Fibroblast of skin of left quadriceps (primary cell): ENCODE measurements around the gene SERPINA12.
"Not testable (repeated sequence)": the region's sequence is repeated elsewhere in the genome, so short reads cannot be mapped to it uniquely, and the experiment has no call there.

Source experiments
- DNase-seq, 2 experiments: peaks; one replicate each; pipeline ENCODE4 v3.0.0-alpha.2; 2013; ENCODE audit warnings: low read depth in 2 of 2

The SERPINA12 gene

DNA sequence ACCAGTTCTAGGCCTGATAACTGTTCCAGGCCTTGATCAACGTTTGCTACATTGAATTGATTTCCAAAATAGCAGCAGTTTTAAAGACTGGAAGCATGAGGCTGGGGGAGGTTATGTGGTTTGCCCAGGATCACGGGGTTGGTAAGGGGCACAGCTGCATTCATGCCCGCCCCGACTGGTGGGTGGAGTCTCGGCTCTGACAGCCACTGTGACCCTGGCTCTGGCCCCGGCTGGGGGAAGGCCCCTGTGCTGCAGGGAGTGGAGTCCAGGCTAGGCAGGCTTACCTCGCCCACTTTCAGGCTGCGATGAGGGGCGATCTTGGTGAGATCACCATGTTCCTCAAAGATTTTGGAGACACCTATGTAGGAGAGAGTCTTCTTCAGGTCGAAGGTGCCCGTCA, 19.9 kb downstream of the SERPINA12 start:
- no peak for DNase-seq

DNA sequence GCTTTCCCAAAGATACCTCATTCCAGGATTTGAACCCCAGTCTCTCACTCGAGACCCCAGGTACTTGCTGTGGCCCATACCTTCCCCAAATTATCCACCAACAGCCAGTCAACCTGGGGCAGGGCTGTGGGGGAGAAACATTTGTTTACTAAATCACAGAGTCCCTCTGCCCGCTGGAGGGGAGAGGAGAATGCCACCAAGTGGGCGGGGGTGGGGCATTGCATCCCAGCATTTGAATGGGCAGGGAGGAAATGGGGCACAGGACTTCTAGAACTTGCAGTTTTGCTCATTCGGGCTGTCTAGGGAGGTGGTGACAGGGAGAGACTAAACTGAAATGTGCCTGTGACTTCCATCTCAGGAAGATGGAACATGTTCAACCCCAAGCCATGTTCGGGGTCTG, 22.4 kb downstream of the SERPINA12 start:
- no peak for DNase-seq

DNA sequence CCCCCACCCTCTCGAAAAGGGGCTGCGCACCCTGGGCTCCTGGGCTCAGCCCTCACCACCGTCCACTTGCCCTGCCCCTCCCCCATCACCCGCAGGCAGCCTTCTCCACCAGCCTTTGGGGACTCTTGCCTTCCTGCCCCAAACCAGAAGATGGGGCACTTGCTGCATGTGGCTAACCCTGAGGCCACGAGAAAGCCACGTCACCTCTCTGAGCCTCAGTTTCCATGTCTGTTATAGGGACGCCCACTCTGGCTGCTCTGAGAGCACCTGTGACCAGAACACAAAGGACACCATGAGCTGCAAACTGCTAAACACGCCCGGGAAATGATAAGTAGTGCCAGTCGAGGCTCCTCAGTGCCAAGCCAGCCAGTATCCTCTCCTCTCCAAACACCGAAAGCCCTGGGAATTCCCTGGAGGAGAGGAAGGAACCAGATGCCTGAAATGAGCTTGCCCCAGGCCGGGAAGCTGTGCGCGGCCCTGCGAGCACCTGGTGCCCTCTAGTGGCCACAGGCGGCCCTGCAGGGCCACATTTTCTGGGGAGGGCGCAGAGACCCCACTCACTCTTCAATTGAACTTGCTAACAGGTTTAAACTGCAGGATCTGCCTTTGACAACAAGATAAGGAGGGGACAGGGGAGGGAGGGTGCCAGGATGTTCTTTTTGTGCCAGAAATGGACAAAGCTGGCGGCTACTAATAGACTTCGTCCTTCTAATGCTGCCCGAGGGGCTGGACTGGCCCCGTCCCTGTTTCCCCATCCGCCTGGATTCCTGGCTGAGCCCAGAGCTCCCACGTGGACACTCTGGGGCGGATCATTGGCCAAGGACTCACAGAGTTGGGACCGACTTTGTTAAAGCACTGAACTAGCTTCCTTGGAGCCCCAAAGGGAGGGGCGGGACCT, 23.1 kb downstream of the SERPINA12 start:
- DNase-seq = peak; percentile 20 to 32

DNA sequence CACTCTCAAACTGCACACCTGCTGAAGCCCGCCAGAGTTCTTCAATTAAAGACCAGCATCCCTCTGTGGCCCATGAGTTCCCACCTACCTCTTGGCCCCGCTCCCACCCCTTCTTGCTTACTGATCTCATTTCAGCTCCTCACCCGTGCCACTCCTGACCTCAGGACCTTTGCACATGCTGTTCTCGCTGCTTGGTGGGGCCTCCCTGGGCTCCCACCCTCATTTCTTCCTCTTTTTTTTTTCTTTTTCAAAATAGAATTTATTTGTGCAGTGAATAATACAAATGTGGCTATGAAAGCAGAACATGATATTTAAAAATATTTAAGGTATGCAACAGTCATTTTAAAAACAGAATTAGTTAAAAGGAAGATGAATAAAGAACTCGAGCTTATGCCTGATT, 24.8 kb downstream of the SERPINA12 start:
- no peak for DNase-seq

DNA sequence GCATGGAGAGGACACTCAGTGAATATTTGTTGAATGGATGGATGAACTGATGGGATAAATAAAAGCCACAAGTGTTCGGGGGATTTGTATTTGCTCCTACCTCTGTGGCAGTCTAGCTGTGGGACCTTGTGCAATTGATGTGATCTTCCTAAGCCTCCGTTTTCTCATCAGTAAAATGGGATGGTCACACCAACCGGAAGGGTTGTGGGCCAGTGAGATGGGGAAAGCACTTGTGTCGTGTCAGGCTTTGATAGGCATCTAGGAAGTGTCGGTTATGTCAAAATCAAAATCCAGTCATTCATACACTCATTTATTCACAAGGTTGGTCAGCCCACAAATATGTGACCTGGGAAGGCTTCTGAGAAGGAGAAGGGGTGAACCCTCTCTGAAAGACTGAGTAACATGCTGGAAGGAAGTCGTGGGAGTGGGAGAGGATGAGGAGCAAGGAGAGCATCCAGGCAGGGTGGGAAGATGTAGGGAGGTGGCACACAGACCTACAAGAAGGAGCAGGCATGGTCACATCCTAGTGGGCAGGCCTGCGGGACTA, 25.5 kb downstream of the SERPINA12 start:
- DNase-seq = no peak

DNA sequence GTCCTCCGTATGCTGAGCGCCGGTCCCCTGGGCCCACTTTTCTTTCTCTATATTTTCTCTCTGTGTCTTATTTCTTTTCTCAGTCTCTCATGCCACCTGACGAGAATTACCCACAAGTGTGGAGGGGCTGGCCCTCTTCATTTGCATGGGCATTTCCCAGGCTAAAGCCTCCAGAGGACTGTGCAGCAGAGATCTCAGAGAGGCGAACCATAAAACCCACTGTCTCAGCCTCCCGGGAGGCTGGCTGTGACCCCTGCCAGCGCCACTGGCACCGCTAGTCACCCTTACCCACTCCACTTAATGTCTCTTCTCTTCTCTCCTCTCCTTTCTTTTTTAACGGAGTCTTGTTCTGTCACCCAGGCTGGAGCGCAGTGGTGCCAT, 26.2 kb downstream of the SERPINA12 start:
- DNase-seq = no peak

DNA sequence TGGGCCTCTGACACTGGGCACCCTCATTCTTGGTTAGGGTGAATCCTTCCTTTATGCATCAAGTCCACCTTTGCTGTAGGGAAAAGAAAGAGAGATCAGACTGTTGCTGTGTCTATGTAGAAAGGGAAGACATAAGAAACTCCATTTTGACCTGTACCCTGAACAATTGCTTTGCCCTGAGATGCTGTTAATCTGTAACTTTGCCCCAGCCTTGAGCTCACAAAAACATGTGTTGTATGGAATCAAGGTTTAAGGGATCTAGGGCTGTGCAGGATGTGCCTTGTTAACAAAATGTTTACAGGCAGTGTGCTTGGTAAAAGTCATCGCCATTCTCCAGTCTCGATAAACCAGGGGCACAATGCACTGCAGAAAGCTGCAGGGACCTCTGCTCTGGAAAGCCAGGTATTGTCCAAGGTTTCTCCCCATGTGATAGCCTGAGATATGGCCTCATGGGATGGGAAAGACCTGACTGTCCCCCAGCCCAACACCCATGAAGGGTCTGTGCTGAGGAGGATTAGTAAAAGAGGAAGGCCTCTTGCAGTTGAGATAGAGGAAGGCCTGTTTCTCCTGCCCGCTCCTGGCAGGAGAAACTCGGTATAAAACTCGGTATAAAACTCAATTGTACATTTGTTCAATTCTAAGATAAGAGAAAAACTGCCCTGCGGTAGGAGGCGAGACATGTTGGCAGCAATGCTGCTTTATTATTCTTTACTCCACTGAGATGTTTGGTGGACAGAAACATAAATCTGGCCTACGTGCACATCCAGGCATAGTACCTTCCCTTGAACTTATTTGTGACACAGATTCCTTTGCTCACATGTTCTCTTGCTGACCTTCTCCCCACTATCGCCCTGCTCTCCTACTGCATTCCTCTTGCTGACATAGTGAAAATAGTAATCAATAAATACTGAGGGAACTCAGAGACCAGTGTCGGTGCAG, 26.9 kb downstream of the SERPINA12 start:
- DNase-seq = not testable (repeated sequence)

DNA sequence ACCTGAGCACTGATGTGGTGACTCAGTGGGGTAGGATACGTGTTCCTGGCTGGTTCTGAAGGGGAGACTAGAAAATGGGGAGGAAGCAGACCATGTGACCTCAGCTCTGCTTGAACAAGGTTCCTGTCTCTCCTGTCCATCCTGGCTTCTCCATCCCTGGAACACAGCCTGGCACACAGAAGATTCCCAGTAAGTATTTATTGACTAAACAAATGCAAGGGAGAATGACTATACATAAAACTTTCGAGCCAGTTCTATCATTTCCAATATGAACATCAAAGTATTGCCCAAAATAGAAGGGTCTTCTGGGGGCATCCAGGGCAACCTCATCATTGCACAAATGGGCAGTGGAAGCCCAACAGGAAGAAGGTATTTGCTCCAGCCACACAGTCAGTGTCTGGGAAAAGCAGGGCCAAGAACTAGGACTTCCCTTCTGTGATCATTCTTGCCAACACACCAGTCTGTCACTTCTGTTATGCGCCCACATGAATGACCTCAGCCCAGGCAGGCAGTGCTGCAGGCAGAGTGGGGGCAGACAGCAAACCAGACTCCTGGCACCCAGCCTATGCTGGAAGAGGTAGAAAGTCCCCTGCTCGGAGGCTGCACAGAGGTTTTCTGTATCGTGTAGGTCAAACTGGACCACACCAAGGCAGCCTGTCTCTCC, 27.7 kb downstream of the SERPINA12 start:
- no peak for DNase-seq

DNA sequence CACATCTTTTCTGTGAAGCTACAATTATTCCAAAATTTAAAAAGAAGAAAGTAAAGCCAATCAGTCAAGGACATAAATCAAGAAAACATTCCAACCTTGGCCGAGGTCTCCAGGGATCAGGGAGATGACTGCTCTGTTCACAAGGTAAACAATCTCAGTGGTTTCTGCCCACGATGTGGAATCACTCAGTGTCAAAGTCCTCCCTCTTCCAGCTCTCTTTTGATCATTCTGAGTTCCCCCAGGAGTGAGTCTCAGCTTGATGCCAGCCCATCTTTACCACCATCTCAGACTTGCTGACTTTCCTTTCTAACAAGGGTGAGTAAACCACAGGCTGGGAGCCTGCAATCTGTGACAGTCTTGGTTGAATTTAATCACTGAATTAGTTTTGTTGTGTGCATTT, 28.5 kb downstream of the SERPINA12 start:
- no peak for DNase-seq

DNA sequence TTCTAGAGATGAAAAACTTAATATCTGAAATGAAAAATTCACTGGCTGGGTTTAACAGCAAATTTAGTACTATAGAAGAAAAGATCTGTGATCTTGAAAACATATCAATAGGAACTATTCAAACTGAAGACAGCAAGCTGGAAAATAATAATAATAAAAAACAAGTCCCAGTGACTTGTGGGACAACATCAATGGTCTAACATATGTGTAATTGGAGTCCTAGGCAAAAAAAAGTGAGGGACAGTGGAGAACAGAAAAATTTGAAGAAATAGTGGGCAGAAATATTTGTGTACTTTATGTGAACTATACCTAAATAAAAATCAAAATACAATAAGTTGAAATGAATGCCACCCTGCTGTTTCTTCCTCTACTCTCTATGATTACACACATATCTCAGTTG, 30.8 kb downstream of the SERPINA12 start:
- DNase-seq = no peak

DNA sequence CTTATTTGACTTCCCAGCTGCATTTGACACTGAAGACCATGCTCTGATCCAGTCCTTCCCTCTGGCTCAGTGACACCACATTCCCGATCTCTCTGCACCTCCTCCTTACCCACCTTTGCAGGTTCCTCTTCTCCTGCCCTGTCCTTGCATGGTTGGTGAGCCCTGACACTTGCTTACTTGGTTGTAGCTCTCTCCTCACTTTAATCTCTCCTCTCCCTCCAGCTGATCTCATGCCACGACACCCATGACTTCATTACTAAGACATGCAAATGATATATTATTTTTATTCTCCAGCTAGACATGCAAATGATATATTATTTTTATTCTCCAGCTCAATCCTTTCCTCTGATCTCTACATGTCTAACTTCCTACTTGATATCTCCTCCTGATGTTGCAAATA, 33.2 kb downstream of the SERPINA12 start, which contains the start of gene SERPINA9:
Gene SERPINA9 (minus strand): TSS at position 175 of the 400 bp plus-strand sequence. CDS start 6,357 bp downstream, outside the sequence.
- DNase-seq = no peak

DNA sequence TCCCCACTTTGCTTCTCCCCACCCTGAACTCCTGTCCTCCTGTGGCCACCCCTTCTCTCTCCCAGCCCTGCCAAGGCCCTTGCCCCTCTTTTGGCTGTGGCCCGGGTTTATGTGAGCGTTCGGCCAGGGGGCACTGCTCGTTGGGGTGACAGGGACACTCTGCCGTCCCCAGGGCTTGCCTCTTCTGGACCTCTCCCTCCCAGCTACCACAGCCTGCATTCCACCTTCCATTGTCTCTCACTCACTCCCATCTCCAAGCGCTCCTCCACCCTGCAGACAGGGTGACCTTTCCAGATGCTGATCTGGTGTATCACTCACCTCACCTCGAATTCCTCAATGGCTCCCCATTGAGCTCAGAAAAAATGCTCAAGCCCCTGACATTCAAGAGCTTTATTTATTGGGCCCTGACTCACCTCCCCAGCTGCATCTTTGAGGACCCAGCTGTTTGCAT, 34.7 kb downstream of the SERPINA12 start:
- no peak for DNase-seq

DNA sequence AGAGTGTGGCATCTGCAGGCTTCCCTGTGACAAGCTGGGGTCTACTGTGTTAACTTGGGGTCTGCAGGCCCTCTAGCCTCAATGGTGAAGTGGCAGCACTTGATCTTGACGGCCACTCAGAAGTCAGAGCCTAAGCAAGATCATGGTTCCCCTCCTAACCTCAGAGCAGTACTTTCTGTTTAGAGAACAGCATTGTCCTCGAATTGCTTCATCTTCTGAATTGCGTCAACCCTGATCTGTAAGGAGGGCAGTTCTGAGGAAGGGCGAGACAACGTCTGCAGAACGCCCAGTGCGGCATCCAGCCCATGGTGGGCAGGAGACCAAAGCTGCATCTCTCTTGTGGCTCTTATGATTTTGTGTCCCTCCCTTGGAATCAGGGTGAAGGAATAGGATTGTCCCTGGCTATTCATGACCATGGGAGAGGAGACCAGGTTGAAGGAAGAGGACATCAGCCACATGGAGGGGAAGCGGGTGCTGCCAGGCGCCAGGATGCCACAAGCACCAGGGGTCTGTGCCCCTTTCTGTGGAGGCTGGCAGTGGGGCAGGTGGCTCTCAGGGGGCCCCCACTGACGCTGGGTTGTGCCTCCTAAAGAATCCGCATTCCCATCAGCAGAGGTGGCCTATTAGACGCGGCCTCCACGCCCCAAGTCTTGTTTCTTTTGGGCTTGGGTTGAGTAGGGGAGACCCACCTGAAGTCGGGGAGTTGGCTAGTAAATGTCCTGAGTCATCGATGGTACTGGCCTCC, 35.4 kb downstream of the SERPINA12 start:
- DNase-seq = no peak

DNA sequence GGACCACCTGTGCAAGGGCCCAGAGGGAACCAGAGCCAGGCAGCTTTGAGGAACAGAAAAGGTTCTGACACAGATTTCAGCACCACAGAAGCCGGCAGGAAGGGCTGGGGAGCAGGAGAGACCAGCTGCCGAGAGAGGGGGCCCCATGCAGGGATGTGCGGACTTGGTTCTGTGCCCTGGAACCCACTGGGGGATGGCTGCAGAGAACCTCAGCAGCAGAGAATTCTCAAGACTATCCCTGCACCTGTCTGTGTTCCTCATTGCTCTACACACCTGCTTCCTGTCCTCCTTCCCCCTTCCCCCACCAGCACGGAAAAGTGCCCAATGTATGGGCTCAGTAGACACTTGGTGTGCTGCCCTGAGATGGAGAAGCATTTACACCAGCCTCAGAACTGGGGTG, 36.4 kb downstream of the SERPINA12 start:
- no peak for DNase-seq

DNA sequence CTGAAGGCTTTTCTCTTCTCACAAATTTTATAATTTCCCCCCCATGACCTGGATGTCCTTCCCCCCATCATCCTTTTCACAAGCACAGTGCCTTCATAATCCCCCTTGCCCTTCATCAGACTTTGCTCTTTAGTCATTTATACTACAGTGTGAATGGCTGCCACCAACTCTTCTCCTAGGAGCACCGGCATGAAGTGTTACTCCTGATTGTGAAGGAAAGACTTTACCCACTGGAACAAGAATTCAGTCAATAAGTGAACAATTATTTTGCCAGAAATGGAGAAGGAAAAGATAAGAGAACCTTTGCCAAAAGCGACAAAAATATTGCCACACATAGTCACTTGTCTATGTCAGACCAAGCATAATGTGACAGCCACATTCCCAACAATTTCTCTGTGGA, 38.2 kb downstream of the SERPINA12 start:
- no peak for DNase-seq

DNA sequence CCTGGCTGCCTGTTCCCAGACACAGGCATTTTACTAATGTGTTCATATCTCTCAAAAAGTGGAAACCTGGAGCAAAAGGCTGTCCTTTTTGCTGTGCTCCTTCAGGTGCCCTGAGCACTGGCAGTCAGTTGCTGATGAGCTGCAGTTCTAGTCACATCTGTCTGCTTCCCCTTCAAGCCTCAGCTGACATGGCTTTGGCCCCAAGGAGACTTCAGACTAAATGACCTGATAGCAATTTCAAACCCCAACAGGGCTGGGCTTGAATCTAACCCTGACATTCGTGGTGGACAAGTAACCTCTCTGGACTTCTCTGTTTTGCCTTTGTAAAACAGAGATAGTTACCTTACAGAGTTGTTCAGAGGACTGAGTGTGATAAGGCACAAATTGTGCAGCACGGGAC, 39.0 kb downstream of the SERPINA12 start:
- DNase-seq = no peak

DNA sequence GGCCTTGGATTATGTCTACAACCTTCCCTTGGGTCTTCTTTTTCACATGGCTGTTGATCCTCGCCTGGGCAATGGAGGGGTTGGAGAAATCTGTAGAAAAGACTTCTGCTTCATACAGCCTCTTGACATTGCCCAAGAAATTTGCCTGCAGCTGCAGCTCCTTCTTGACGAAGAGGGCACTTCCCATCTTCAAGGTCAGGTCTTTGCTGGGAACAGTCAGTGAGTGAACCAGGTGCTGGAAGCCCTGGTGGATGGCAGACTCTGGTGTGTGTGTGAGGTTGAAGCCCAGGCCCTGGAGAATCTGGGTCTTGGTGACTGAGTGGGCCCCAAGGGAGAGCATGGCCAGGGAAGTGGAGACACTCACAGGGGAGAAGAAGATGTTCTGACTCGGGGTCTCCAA, 40.0 kb downstream of the SERPINA12 start:
- no peak for DNase-seq

DNA sequence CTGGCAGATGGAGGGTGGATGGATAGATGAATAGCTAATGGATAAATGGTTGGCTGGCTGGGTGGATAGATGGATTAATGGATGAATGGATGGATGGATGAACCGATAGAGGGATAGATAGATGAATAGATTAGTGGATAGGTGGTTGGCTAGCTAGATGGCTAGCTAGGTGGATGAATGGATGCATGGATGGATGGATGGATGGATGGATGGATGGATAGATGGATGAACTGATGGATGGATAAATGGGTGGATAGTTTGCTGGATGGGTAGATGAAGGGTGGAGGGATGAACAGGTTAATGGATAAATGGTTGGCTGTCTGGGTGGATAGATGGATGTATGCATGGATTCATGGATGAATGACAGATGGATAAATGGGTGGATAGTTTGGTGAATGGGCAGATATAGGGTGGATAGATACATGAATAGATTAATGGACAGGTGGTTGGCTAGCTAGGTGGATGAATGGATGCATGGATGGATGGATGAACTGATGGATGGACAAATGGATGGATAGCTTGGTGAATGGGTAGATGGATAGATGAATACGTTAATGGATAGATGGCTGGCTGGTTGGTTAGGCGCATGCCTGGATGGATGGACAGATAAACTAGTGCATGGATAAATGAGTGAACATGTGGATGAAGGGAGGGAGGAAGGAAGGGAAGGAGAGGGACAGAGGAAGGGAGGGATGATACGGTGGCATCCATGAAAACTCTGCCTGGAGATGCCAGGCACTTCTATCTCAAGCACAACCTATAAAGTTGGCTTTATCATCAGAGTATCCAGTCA, 41.3 kb downstream of the SERPINA12 start:
- no peak for DNase-seq

DNA sequence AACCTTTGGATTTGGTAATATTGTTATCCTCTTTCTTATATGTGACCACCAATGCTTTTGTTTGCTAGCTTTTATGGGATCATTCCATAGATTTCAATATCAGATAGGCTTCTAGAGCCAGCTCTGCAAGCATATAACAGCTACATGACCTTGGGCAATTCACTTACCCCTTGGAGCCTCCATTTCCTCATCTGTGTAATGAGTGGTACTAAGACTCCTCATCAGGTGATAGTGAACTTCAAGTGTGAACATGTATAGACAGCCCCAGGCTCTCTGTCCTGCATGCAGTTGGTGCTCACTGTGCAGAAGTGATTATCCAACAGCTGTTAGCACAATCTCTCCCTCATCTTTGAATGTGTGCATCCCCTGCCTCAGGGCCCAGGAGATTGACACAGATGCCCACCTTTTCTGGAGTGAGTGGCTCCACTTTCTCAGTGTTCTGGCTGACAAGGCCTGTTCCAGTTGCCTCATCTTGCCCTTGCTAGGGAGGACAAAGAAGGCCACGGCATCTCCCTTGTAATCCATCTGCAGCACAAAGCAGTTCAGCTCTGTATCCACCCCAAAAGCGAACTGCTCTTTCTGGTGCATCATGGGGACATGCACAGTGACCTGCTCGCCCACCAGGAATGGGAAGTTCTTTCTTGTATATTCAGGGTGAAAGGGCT, 42.4 kb downstream of the SERPINA12 start:
- DNase-seq = no peak

DNA sequence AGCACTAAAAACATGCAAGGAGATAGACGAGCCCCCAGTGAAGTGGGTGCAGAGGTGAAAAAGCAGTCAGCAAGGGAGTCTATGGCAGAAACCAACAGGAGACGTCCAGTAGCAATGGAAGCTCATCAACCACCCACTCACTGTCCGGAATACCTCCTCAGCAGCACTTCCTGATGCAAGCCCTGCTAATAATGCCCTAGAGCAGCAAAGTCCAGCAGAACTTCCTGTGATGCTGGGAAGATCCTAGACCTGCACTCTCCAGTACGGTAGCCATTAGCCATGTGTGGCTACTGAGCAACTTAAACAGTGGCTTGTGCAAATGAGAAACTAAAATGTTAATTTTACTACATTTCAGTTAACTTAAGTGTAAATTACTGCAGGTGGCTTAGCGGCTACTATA, 44.2 kb downstream of the SERPINA12 start:
- no peak for DNase-seq
